NB4 (cell line): ENCODE data around the gene KHNYN.

Experiments used
- DNase-seq: peaks from one replicate; pipeline ENCODE4 v3.0.0; 2010; ENCODE audit warnings: low read depth
- H3K4me3 ChIP-seq: one replicate; pipeline ENCODE4 v1.5.1; 2011; ENCODE audit warnings: mild to moderate bottlenecking, low read depth, low read length, moderate library complexity
- MYC ChIP-seq: IDR thresholded peaks from 2 replicates; pipeline ENCODE4 v1.6.1; 2011; ENCODE audit warnings: low read depth, low read length
- POLR2A ChIP-seq: IDR thresholded peaks from 2 replicates; pipeline ENCODE4 v1.6.1; 2011; ENCODE audit warnings: mild to moderate bottlenecking; ENCODE audit not compliant: insufficient read length; ENCODE audit errors: extremely low read depth
- TF ChIP-seq, protein P1 (sequence below): IDR thresholded peaks from one replicate; pipeline ENCODE4 v1.5.1; 2012; ENCODE audit warnings: low read depth, low read length
- TF ChIP-seq, protein P2 (sequence below): IDR thresholded peaks from 2 replicates; pipeline ENCODE4 v1.6.1; 2011; ENCODE audit warnings: low read depth, low read length

Gene KHNYN

DNA sequence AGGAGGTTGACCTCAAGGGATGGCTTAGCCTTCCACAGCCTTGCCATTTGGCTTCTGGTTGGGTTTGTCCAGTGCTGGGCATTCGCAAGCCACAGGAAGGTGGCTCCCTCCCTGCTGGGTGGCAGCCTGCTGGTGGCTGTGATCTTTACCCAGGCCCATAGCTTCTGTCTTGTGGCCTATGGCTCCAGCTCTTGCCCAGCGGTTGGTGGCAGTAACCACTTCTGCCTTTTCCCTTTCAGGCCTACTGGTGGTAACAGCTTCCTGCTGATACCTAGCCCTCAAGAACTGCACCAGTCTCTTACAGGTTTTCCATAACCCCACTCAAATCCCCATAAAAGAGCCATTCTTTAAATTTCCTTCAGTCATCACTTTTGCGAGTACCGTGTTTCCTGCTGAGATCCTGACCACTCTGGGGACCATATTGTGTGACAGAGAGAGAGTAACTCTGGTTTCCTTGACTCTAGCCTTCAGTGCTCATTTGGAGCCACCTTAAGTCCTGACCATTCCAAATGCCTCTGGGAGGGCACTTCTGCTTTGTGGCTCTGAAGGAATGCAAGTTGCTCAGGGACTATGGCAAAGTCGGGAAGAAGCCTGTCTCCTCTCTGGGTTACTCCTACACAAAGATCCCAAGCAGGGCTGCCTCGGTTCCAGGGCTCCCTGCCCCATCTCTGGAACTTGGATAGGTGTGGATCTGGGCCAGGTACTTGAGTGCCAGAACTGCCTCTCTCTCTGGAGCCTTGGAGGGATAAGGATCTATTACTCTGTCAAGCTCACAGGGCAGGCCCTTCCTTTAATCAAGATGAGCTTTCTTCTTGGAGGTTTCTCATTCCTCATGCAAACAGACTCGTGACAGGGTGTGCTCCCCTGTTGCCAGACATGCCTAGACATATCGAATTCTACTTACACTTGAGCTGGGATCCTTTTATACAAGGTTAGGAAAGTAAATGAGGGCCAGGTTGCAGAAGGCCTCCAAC, 33.9 kb upstream of the KHNYN start:
- DNase-seq, result peak; percentile 76

DNA sequence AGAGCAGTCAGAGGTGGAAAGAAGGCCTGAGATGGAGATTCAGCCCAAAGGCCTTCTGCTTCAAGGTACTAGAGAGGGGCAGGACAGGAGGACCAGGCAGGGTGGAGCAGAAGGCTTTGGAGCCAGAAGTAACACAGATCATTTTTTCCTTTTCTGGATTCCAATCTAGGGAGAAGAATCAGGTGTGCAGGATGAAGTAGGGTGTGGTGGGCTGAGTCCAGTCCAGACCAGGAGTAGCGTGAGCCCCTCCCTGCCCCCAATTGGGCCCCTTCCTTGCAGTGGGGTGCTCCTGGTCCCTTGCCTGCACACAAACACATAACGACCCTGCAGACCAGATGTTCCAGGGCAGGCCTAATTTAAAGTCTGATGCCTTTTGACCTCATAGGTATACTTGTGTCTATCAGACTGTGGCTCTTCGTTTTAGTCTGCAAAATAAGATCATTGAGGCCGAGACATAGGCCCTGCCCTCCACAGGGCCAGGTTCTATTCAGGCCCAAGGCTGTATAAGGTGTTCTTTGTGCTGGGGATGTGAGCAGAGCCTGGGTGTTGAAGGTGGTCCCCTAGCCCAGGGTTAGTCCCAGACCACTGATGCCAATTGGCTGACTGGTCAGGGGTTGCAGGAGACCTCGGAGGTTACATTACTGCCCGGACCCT, 32.0 kb upstream of the KHNYN start:
- TF ChIP-seq POLR2A (no peak), MYC (no peak)
- TF ChIP-seq, protein P1, sequence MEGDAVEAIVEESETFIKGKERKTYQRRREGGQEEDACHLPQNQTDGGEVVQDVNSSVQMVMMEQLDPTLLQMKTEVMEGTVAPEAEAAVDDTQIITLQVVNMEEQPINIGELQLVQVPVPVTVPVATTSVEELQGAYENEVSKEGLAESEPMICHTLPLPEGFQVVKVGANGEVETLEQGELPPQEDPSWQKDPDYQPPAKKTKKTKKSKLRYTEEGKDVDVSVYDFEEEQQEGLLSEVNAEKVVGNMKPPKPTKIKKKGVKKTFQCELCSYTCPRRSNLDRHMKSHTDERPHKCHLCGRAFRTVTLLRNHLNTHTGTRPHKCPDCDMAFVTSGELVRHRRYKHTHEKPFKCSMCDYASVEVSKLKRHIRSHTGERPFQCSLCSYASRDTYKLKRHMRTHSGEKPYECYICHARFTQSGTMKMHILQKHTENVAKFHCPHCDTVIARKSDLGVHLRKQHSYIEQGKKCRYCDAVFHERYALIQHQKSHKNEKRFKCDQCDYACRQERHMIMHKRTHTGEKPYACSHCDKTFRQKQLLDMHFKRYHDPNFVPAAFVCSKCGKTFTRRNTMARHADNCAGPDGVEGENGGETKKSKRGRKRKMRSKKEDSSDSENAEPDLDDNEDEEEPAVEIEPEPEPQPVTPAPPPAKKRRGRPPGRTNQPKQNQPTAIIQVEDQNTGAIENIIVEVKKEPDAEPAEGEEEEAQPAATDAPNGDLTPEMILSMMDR, result no peak
- TF ChIP-seq, protein P2, sequence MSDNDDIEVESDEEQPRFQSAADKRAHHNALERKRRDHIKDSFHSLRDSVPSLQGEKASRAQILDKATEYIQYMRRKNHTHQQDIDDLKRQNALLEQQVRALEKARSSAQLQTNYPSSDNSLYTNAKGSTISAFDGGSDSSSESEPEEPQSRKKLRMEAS, result no peak
- H3K4me3 ChIP-seq, result no peak overlapping the region
- no peak for DNase-seq

More for the DNA sequence above, 33.9 kb upstream of the KHNYN start:
- H3K4me3 ChIP-seq, result no peak overlapping the region
- TF ChIP-seq POLR2A (no peak), MYC (no peak)
- TF ChIP-seq, protein P1, result no peak
- TF ChIP-seq, protein P2, result no peak

DNA sequence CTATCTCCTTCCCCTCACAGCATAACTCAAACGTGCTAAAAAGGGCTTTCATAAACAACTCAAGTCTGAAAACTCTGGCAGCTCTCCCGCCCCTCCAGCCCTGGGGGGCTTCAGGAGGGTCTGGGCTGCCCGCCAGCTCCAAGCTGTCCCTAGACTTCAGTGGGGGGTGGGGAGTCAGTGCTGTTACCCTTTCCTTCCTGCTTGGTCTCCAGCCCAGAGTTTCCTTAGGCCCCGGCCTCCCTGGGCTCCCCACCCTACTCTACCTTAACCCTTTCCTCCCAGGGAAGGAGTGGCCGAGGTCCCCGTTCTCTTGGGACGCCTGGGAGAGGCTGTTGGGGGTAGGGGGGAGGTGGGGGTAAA, 31.5 kb upstream of the KHNYN start:
- H3K4me3 ChIP-seq, result no peak overlapping the region
- TF ChIP-seq MYC (no peak), POLR2A (no peak)
- TF ChIP-seq, protein P1, result no peak
- TF ChIP-seq, protein P2, result no peak
- DNase-seq, result no peak

DNA sequence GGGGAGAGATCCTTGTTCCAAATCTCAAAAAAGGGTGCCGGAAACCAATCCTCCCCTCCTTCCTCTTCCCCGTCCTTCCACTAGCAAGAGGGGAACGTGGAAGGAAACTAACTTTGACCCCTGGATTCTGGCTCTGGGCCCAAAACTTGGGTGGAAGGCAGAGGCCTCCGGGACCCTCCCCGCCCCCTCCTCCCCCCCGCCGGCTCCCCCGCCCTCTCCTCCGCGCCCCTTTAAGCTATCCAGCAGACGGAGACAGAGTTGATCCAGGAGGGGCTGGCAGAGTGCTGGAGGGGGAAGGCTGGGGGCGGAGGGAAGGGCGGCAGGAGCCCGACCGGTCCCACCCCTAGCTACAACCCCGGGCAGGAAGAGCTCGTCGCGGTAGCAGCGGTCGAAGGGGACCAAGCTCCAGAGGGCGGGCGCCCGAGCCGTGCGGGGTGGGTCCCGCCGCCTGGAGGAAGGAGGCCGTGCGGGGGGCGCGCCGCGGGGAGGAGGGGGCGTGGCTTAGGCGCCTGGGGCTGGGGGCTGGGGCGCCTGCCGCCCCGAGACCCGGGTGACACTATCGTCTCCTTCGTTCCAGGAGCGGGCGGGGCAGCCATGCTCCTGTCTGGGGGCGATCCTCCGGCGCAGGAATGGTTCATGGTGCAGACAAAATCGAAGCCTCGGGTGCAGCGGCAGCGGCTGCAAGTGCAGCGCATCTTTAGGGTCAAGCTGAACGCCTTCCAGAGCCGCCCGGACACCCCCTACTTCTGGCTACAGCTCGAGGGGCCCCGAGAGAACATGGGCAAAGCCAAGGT, 30.9 kb upstream of the KHNYN start, which contains the start of gene NYNRIN:
TSS of gene NYNRIN (plus strand) at position 351 of the 794 bp plus-strand sequence. CDS start at position 595, 244 bp downstream.
- DNase-seq, result peak; percentile 52
- TF ChIP-seq, protein P1, result no peak
- TF ChIP-seq POLR2A (no peak), MYC (no peak)
- TF ChIP-seq, protein P2, result no peak

DNA sequence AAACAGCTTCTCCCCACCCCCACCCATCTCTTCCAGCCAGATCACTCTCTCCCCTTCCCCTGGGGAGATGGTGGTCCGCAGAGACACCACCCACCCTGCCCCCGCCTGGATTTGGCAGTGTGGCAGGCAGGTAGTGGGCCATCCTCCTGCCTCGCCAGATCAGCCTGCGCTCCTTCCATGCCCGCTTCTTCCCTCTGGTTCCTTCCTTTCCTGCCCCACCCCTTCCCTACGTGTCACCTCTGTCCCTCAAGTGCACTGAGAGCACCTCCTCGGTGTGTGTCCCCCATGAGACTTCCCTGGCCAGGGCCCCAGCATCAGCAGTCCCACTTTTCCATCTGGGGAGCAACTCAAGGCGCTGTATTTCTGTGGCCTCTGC, 30.3 kb upstream of the KHNYN start:
- TF ChIP-seq, protein P1, result no peak
- TF ChIP-seq POLR2A, result no peak
- no peak for TF ChIP-seq MYC
- TF ChIP-seq, protein P2, result no peak
- DNase-seq, result no peak
- H3K4me3 ChIP-seq, result no peak overlapping the region

More for the DNA sequence above, 30.9 kb upstream of the KHNYN start, which contains the start of gene NYNRIN:
- no peak within 1 kb of the TSS for H3K4me3 ChIP-seq
